Activated T-cell treated with anti-CD3 and anti-CD28 coated beads, Interleukin-2, amount 50 U/mL, for 4 hours (primary cell): Measurements from ENCODE around the gene IRF2. TPM values are rescaled to one million over a fixed set of nuclear protein-coding genes. Genes with fewer than 3 reads are reported as not detected.

Experiments
- ATAC-seq, 2 donors: fragments of 200-7000 bp; cut with Tn5 transposase; one replicate each; pipeline ENCODE4 v1.10.0; 2021
- DNase-seq: peaks from one replicate; pipeline ENCODE4 v3.0.0-alpha.2; 2020
- H3K27me3 Mint-ChIP-seq: one replicate; pipeline ENCODE4 v1.8.0; 2021; ENCODE audit warnings: low read depth, mixed read lengths
- H3K36me3 Mint-ChIP-seq: one replicate; pipeline ENCODE4 v1.8.0; 2022; ENCODE audit warnings: mixed read lengths; ENCODE audit not compliant: insufficient read depth
- H3K4me1 Mint-ChIP-seq: one replicate; pipeline ENCODE4 v1.8.0; 2021; ENCODE audit warnings: low read depth, mixed read lengths
- H3K4me3 Mint-ChIP-seq: one replicate; pipeline ENCODE4 v1.8.0; 2021; ENCODE audit warnings: mild to moderate bottlenecking, moderate library complexity, mixed read lengths
- H3K9me3 Mint-ChIP-seq: one replicate; pipeline ENCODE4 v1.8.0; 2021; ENCODE audit warnings: mixed read lengths
- total RNA-seq, 3 donors: library from RNA; stranded (reverse); gene quantifications; one replicate each; pipeline ENCODE4 v1.2.1, GENCODE V29; 2021

Gene IRF2
- total RNA-seq, 3 donors from 2014 or later = 29.3 to 37.4 (median 32.8) TPM

- Mint-ChIP-seq H3K27me3 (no peaks in the 10 kb centered on the region), H3K36me3 (peaks cover 5% of the 10 kb centered on the region), H3K9me3 (no peaks in the 10 kb centered on the region), H3K4me1 (peaks cover 22% of the 10 kb centered on the region), H3K4me3 (no peak overlapping the region)
- DNase-seq (no peak), ATAC-seq (no peak)
Measured at GRCh38 chr4:184485279-184485678, 10.9 kb upstream of the IRF2 start.

GRCh38 chr4:184481544-184481943, 7.2 kb upstream of the IRF2 start:
- no peaks in the 10 kb centered on the region for H3K9me3 Mint-ChIP-seq
- H3K4me3 Mint-ChIP-seq = no peak overlapping the region
- ATAC-seq (no peak), DNase-seq (no peak)
- no peaks in the 10 kb centered on the region for H3K27me3 Mint-ChIP-seq
- H3K36me3 Mint-ChIP-seq = peaks cover 15% of the 10 kb centered on the region
- peaks cover 52% of the 10 kb centered on the region for H3K4me1 Mint-ChIP-seq

GRCh38 chr4:184479516-184479950, 5.2 kb upstream of the IRF2 start:
- DNase-seq (no peak), ATAC-seq (no peak)
- no peak overlapping the region for H3K4me3 Mint-ChIP-seq
- no peaks in the 10 kb centered on the region for H3K27me3 Mint-ChIP-seq
- peaks cover 27% of the 10 kb centered on the region for H3K36me3 Mint-ChIP-seq
- no peaks in the 10 kb centered on the region for H3K9me3 Mint-ChIP-seq
- peaks cover 60% of the 10 kb centered on the region for H3K4me1 Mint-ChIP-seq

GRCh38 chr4:184477201-184477999, 3.0 kb upstream of the IRF2 start:
- Mint-ChIP-seq H3K36me3 (peaks cover 25% of the 10 kb centered on the region), H3K9me3 (no peaks in the 10 kb centered on the region), H3K27me3 (no peaks in the 10 kb centered on the region), H3K4me3 (peak overlapping the region; percentile 99), H3K4me1 (peaks cover 51% of the 10 kb centered on the region)
- DNase-seq (no peak), ATAC-seq (no peak)

GRCh38 chr4:184476695-184477094, 2.3 kb upstream of the IRF2 start:
- no peak for DNase-seq
- H3K4me1 Mint-ChIP-seq = peaks cover 54% of the 10 kb centered on the region
- no peaks in the 10 kb centered on the region for H3K9me3 Mint-ChIP-seq
- H3K27me3 Mint-ChIP-seq = no peaks in the 10 kb centered on the region
- no peak for ATAC-seq
- H3K36me3 Mint-ChIP-seq = peaks cover 23% of the 10 kb centered on the region
- peak overlapping the region; percentile 99 for H3K4me3 Mint-ChIP-seq

GRCh38 chr4:184475498-184475897, 1.1 kb upstream of the IRF2 start:
- Mint-ChIP-seq H3K36me3 (peaks cover 22% of the 10 kb centered on the region), H3K9me3 (no peaks in the 10 kb centered on the region), H3K27me3 (no peaks in the 10 kb centered on the region), H3K4me3 (peak overlapping the region; percentile 99), H3K4me1 (peaks cover 57% of the 10 kb centered on the region)
- ATAC-seq (no peak), DNase-seq (no peak)

- no peaks in the 10 kb centered on the region for H3K27me3 Mint-ChIP-seq
- H3K36me3 Mint-ChIP-seq = peaks cover 22% of the 10 kb centered on the region
- DNase-seq = peak; percentile 51
- H3K4me3 Mint-ChIP-seq = peak overlapping the region; percentile 99
- ATAC-seq = peak; percentile 39 to 53
- no peaks in the 10 kb centered on the region for H3K9me3 Mint-ChIP-seq
- peaks cover 60% of the 10 kb centered on the region for H3K4me1 Mint-ChIP-seq
Measured at GRCh38 chr4:184475096-184475461, 729 bp upstream of the IRF2 start.

GRCh38 chr4:184473499-184474262, 669 bp downstream of the IRF2 start:
- Mint-ChIP-seq H3K4me3 (peak overlapping the region; percentile 99), H3K27me3 (no peaks in the 10 kb centered on the region), H3K36me3 (peaks cover 25% of the 10 kb centered on the region), H3K4me1 (peaks cover 59% of the 10 kb centered on the region), H3K9me3 (no peaks in the 10 kb centered on the region)
- ATAC-seq (peak; percentile 18 to 27), DNase-seq (peak; percentile 31)

- H3K4me1 Mint-ChIP-seq = peaks cover 61% of the 10 kb centered on the region
- no peaks in the 10 kb centered on the region for H3K9me3 Mint-ChIP-seq
- ATAC-seq = peak; percentile 24 to 32
- H3K4me3 Mint-ChIP-seq = peak overlapping the region; percentile 84
- peak; percentile 24 for DNase-seq
- H3K27me3 Mint-ChIP-seq = no peaks in the 10 kb centered on the region
- peaks cover 22% of the 10 kb centered on the region for H3K36me3 Mint-ChIP-seq
Measured at GRCh38 chr4:184472614-184473498, 1.5 kb downstream of the IRF2 start.

- Mint-ChIP-seq H3K27me3 (no peaks in the 10 kb centered on the region), H3K4me3 (peak overlapping the region; percentile 84), H3K9me3 (no peaks in the 10 kb centered on the region), H3K4me1 (peaks cover 62% of the 10 kb centered on the region), H3K36me3 (peaks cover 22% of the 10 kb centered on the region)
- no peak for ATAC-seq
- DNase-seq = no peak
Measured at GRCh38 chr4:184471881-184472613, 2.3 kb downstream of the IRF2 start.

GRCh38 chr4:184470785-184471110, 3.6 kb downstream of the IRF2 start:
- Mint-ChIP-seq H3K4me1 (peaks cover 61% of the 10 kb centered on the region), H3K9me3 (no peaks in the 10 kb centered on the region), H3K27me3 (no peaks in the 10 kb centered on the region), H3K36me3 (peaks cover 16% of the 10 kb centered on the region), H3K4me3 (no peak overlapping the region)
- no peak for DNase-seq
- no peak for ATAC-seq

- no peak for DNase-seq
- H3K4me1 Mint-ChIP-seq = peaks cover 80% of the 10 kb centered on the region
- peak; percentile 32 to 45 for ATAC-seq
- H3K9me3 Mint-ChIP-seq = no peaks in the 10 kb centered on the region
- no peak overlapping the region for H3K4me3 Mint-ChIP-seq
- peaks cover 16% of the 10 kb centered on the region for H3K36me3 Mint-ChIP-seq
- H3K27me3 Mint-ChIP-seq = no peaks in the 10 kb centered on the region
Measured at GRCh38 chr4:184466634-184467033, 7.7 kb downstream of the IRF2 start.

- Mint-ChIP-seq H3K36me3 (peaks cover 15% of the 10 kb centered on the region), H3K27me3 (no peaks in the 10 kb centered on the region), H3K9me3 (no peaks in the 10 kb centered on the region), H3K4me1 (peaks cover 82% of the 10 kb centered on the region), H3K4me3 (no peak overlapping the region)
- ATAC-seq (no peak), DNase-seq (no peak)
Measured at GRCh38 chr4:184464759-184465454, 9.4 kb downstream of the IRF2 start.
